ENCODE results near the gene RUVBL1.
A peak's percentile ranks its signal among the peaks of the same experiment; 100 is the strongest.

The RUVBL1 gene

DNA sequence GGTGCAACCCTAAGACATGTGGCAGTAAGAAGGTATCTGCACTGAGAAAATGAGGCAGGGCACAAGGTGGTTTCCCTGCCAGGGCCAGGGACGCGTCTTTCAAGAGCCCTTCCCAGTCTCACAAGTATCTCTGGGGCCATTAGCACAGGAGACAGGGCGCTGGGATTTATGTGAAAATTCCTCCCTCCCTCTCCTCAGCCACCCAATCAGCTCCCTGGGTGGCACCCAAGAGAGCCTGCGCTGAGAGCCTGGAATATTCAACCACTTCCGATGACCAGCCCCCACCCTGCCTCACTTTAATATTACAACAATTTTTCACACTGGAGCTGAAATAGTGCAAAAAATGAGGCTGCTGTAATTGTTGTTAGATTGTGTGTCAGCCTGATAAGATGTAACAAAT is 45.3 kb downstream of the RUVBL1 start:
- Histone ChIP-seq H3K27ac (ENCODE audit: low read depth, low read length) (no peak overlapping the region), H3K4me1 (ENCODE audit: control insufficient read depth, low read length) (peaks cover 25% of the 10 kb centered on the region), H4K20me1 (ENCODE audit: control insufficient read depth, insufficient read depth, low read depth, low read length) (peaks cover 16% of the 10 kb centered on the region), H3K4me3 (ENCODE audit: low read length) (no peak overlapping the region), H3K9me3 (ENCODE audit: control insufficient read depth, insufficient read depth, low read length) (no peaks in the 10 kb centered on the region), H3K36me3 (ENCODE audit: control insufficient read depth, low read length) (peaks cover 72% of the 10 kb centered on the region), H3F3A (ENCODE audit: control insufficient read depth, insufficient read depth) (peaks cover 17% of the 10 kb centered on the region), H3K79me2 (ENCODE audit: control insufficient read depth, low read length) (peaks cover 11% of the 10 kb centered on the region), H3K9me2 (replicated peaks; ENCODE audit: control insufficient read depth, low read length) (no peaks in the 10 kb centered on the region), H3K4me2 (ENCODE audit: low read length) (no peak overlapping the region), H3K27me3 (ENCODE audit: control insufficient read depth, low read length) (no peaks in the 10 kb centered on the region)
- TF ChIP-seq EZH2phosphoT487 (IDR thresholded peaks at IDR 0.05; ENCODE audit: borderline replicate concordance, low read length): no peak
- TF ChIP-seq, protein P1, sequence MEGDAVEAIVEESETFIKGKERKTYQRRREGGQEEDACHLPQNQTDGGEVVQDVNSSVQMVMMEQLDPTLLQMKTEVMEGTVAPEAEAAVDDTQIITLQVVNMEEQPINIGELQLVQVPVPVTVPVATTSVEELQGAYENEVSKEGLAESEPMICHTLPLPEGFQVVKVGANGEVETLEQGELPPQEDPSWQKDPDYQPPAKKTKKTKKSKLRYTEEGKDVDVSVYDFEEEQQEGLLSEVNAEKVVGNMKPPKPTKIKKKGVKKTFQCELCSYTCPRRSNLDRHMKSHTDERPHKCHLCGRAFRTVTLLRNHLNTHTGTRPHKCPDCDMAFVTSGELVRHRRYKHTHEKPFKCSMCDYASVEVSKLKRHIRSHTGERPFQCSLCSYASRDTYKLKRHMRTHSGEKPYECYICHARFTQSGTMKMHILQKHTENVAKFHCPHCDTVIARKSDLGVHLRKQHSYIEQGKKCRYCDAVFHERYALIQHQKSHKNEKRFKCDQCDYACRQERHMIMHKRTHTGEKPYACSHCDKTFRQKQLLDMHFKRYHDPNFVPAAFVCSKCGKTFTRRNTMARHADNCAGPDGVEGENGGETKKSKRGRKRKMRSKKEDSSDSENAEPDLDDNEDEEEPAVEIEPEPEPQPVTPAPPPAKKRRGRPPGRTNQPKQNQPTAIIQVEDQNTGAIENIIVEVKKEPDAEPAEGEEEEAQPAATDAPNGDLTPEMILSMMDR (IDR thresholded peaks at IDR 0.05; ENCODE audit: low read depth, low read length, poor library complexity, severe bottlenecking): no peak

DNA sequence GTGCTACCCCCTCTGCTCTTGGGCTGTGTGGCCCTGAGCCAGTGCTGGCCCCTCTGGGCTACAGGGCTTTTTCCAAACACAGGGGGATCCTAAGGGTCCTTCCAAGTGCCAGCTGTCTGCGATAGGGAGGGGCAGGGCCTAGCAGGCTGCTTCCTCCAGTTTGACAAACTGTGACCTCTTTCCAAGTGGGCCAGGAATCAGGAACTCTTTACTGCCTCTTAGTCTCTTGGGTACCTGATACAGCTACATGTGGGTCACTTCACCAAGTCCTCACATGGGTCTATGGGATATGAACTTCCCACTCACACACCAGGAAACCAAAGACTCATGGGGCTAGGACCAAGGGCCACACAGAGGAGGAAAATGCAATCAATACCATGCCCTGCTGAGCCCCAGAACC is 45.9 kb downstream of the RUVBL1 start:
- peaks cover 18% of the 10 kb centered on the region for H4K20me1 ChIP-seq (ENCODE audit: control insufficient read depth, insufficient read depth, low read depth, low read length)
- no peak overlapping the region for H3K4me3 ChIP-seq (ENCODE audit: low read length)
- peaks cover 14% of the 10 kb centered on the region for H3K79me2 ChIP-seq (ENCODE audit: control insufficient read depth, low read length)
- no peaks in the 10 kb centered on the region for H3K9me3 ChIP-seq (ENCODE audit: control insufficient read depth, insufficient read depth, low read length)
- H3K36me3 ChIP-seq (ENCODE audit: control insufficient read depth, low read length): peaks cover 72% of the 10 kb centered on the region
- H3K9me2 ChIP-seq (replicated peaks; ENCODE audit: control insufficient read depth, low read length): no peaks in the 10 kb centered on the region
- no peaks in the 10 kb centered on the region for H3K27me3 ChIP-seq (ENCODE audit: control insufficient read depth, low read length)
- H3F3A ChIP-seq (ENCODE audit: control insufficient read depth, insufficient read depth): peaks cover 17% of the 10 kb centered on the region
- no peak overlapping the region for H3K27ac ChIP-seq (ENCODE audit: low read depth, low read length)
- H3K4me1 ChIP-seq (ENCODE audit: control insufficient read depth, low read length): peaks cover 25% of the 10 kb centered on the region
- TF ChIP-seq, protein P1 (IDR thresholded peaks at IDR 0.05; ENCODE audit: low read depth, low read length, poor library complexity, severe bottlenecking): no peak
- no peak for TF ChIP-seq EZH2phosphoT487 (IDR thresholded peaks at IDR 0.05; ENCODE audit: borderline replicate concordance, low read length)
- peak overlapping the region; percentile 72 for H3K4me2 ChIP-seq (ENCODE audit: low read length)

DNA sequence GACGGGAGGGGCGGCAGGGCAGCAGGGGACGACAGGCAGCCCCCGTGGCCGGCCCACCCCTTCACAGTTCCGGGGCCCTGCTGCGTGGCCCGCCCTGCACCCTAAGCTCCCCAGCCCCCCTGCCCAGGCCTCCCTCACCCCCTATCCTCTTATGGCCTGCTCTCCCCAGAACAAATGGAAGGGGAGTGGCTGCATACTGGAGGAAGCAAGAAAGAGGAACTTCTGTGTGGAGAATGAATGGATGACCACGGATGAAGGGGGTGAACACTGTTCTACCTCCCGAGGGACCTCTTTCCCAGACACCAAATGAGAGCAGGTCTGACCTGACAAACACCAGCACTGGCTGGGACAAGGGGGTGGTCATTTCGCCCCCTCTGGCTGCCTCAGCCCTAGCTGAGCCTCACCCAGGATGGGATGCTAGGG is 46.4 kb downstream of the RUVBL1 start:
- Histone ChIP-seq H3K36me3 (ENCODE audit: control insufficient read depth, low read length) (peaks cover 72% of the 10 kb centered on the region), H3K27ac (ENCODE audit: low read depth, low read length) (no peak overlapping the region), H3K4me3 (ENCODE audit: low read length) (peak overlapping the region; percentile 44; the same call in 1 of the 2 replicates), H4K20me1 (ENCODE audit: control insufficient read depth, insufficient read depth, low read depth, low read length) (peaks cover 21% of the 10 kb centered on the region), H3F3A (ENCODE audit: control insufficient read depth, insufficient read depth) (peaks cover 17% of the 10 kb centered on the region), H3K9me2 (replicated peaks; ENCODE audit: control insufficient read depth, low read length) (no peaks in the 10 kb centered on the region), H3K9me3 (ENCODE audit: control insufficient read depth, insufficient read depth, low read length) (no peaks in the 10 kb centered on the region), H3K4me2 (ENCODE audit: low read length) (peak overlapping the region; percentile 72), H3K4me1 (ENCODE audit: control insufficient read depth, low read length) (peaks cover 25% of the 10 kb centered on the region), H3K79me2 (ENCODE audit: control insufficient read depth, low read length) (peaks cover 18% of the 10 kb centered on the region), H3K27me3 (ENCODE audit: control insufficient read depth, low read length) (no peaks in the 10 kb centered on the region)
- TF ChIP-seq EZH2phosphoT487 (IDR thresholded peaks at IDR 0.05; ENCODE audit: borderline replicate concordance, low read length): no peak
- TF ChIP-seq, protein P1 (IDR thresholded peaks at IDR 0.05; ENCODE audit: low read depth, low read length, poor library complexity, severe bottlenecking): no peak

Measured in DOHH2 (cell line).